ENCODE data around the gene UBN1.
A peak's percentile ranks its signal among the peaks of the same experiment; 100 is the strongest.

Gene UBN1

GRCh38 chr16:4850211-4850610, 2.9 kb downstream of the UBN1 start:
- TF ChIP-seq CTCF (conservative IDR thresholded peaks at IDR 0.05; ENCODE audit: low read length), result no peak
- peak; percentile 6 for DNase-seq (ENCODE audit: low read depth)
- H3K4me3 ChIP-seq (ENCODE audit: low read length), result peak overlapping the region; percentile 37

GRCh38 chr16:4852221-4852872, 5.1 kb downstream of the UBN1 start:
- H3K4me3 ChIP-seq (ENCODE audit: low read length), result no peak overlapping the region
- no peak for TF ChIP-seq CTCF (conservative IDR thresholded peaks at IDR 0.05; ENCODE audit: low read length)
- peak; percentile 21 for DNase-seq (ENCODE audit: low read depth)

- no peak overlapping the region for H3K4me3 ChIP-seq (ENCODE audit: low read length)
- no peak for TF ChIP-seq CTCF (conservative IDR thresholded peaks at IDR 0.05; ENCODE audit: low read length)
- DNase-seq (ENCODE audit: low read depth), result no peak
Observed at GRCh38 chr16:4855371-4855770, 8.1 kb downstream of the UBN1 start.

GRCh38 chr16:4855804-4856203, 8.5 kb downstream of the UBN1 start:
- H3K4me3 ChIP-seq (ENCODE audit: low read length), result no peak overlapping the region
- DNase-seq (ENCODE audit: low read depth), result no peak
- TF ChIP-seq CTCF (conservative IDR thresholded peaks at IDR 0.05; ENCODE audit: low read length), result no peak

- no peak for DNase-seq (ENCODE audit: low read depth)
- H3K4me3 ChIP-seq (ENCODE audit: low read length), result no peak overlapping the region
- no peak for TF ChIP-seq CTCF (conservative IDR thresholded peaks at IDR 0.05; ENCODE audit: low read length)
Observed at GRCh38 chr16:4859190-4859899, 12.1 kb downstream of the UBN1 start.

- H3K4me3 ChIP-seq (ENCODE audit: low read length), result no peak overlapping the region
- DNase-seq (ENCODE audit: low read depth), result no peak
- TF ChIP-seq CTCF (conservative IDR thresholded peaks at IDR 0.05; ENCODE audit: low read length), result no peak
Observed at GRCh38 chr16:4859900-4860255, 12.6 kb downstream of the UBN1 start.

GRCh38 chr16:4860727-4861342, 13.6 kb downstream of the UBN1 start:
- no peak for TF ChIP-seq CTCF (conservative IDR thresholded peaks at IDR 0.05; ENCODE audit: low read length)
- H3K4me3 ChIP-seq (ENCODE audit: low read length), result no peak overlapping the region
- DNase-seq (ENCODE audit: low read depth), result no peak

Measured in AG10803 (cell line).